ENCODE results near the gene PLXNA2.

PLXNA2 gene

GRCh38 chr1:208026880-208027438, 217.2 kb downstream of the PLXNA2 start:
- no peak for DNase-seq (ENCODE audit: low read depth, low spot score)

GRCh38 chr1:208025031-208025430, 219.2 kb downstream of the PLXNA2 start:
- no peak for DNase-seq (ENCODE audit: low read depth, low spot score)

- DNase-seq (ENCODE audit: low read depth, low spot score), result no peak
Observed at GRCh38 chr1:208024406-208024805, 219.8 kb downstream of the PLXNA2 start.

DNA sequence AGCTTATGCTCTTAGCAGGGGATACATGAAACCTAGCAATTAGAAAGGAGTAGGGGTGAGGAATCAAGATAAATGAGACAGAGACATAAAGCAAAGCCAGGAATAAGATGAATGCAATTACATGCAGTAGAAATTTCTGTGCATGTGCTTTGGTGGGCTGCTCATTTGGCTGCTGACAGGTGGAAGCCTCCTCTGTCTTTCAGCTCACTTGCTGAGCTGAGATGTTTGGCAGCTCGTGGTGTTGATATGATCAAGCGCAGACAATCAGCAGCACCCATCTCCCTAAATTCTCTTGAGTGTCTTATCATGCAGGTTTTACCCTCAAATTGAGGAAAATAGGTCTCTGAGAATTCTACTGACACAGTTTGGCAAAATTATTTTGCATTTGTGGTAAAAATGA, 224.9 kb downstream of the PLXNA2 start:
- no peak for DNase-seq (ENCODE audit: low read depth, low spot score)

- no peak for DNase-seq (ENCODE audit: low read depth, low spot score)
Observed at GRCh38 chr1:208015255-208015654, 228.9 kb downstream of the PLXNA2 start.

- no peak for DNase-seq (ENCODE audit: low read depth, low spot score)
Observed at GRCh38 chr1:208013210-208013609, 231.0 kb downstream of the PLXNA2 start.

- no peak for DNase-seq (ENCODE audit: low read depth, low spot score)
Observed at GRCh38 chr1:208012721-208013120, 231.5 kb downstream of the PLXNA2 start.

DNA sequence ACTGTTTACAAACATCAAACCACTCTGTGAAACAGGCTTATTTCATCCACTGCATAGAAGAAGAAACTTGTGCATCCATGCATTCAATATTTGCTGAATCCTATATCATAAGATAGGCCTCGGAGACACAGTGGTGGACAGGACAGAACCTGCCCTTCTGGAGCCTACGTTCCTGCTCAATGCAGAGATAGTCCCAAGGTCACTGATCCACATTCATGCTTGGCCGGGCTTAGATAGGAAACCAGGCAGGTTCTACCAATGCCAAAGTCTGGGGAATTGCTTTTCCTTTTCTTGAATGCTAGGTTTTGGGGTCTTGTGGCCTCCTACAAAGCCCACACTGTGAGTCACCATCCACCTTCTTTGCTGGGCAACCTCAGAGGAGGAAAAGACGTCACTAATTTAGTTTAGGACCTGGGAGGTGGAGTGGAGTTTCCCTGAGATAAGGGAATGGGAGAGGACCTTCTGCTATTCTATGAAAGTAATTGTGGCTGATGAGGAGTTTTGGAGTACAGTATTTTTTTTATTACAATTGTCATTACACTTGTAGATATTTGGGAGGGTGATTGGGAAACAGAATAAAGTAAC, 233.6 kb downstream of the PLXNA2 start:
- DNase-seq (ENCODE audit: low read depth, low spot score), result no peak

DNA sequence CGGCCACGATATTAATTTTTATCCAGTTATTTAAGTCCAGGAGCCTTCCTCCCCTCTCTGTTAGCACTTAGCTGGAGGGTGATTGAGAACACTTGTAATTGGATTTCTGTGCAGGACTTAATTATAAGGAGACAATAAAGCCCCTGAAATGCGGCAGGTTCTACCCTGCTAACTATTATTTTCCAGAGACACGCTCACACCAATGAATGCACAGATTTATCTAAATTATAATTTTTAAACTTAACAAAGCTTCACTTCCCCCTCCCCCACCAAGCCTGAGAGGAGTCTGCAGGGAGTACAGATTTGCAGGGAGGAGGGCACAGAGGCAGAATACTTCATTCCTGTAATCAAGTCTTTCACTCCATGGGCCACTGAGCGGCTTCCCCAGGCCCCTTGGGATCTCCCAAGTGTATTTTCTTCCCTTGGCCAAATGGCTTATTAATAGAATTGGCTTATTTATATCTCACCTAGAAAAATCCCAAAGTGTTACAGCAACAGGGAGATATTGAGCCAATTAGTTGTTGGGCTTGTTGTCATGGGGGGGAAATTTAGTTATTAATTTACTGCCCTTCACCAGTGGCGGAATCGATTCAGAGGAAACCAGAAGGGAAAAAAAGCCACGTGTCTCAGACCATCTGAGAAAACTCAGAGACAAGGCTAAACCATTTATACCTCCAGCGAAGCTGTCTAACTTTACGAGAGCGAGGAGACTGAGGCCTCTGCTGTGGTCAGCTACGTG, 234.3 kb downstream of the PLXNA2 start:
- DNase-seq (ENCODE audit: low read depth, low spot score), result no peak

GRCh38 chr1:208009303-208009702, 234.9 kb downstream of the PLXNA2 start:
- DNase-seq (ENCODE audit: low read depth, low spot score), result no peak

GRCh38 chr1:208008534-208008933, 235.7 kb downstream of the PLXNA2 start:
- DNase-seq (ENCODE audit: low read depth, low spot score), result no peak

GRCh38 chr1:208007938-208008342, 236.2 kb downstream of the PLXNA2 start:
- DNase-seq (ENCODE audit: low read depth, low spot score), result no peak

- DNase-seq (ENCODE audit: low read depth, low spot score), result no peak
Observed at GRCh38 chr1:208007319-208007937, 236.8 kb downstream of the PLXNA2 start.

- no peak for DNase-seq (ENCODE audit: low read depth, low spot score)
Observed at GRCh38 chr1:208006258-208006920, 237.8 kb downstream of the PLXNA2 start.

DNA sequence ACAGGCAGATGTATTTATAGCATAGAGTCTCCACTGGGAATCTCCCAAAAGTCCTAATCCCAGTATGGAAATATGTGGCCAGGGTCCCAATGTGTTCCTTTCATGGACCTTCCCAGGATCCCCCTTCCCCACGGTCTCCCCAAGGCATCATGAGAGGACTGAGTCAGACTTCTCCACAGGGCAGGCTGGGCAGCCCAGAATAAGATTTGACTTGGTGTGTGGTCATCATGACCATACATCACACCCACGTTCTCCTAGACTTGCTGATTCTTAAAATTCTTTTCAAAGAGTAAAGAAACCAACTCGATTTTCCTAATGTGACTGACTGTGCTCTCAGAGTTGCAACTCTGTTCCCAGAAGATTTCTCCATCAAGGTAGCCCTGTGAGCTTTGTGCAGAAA, 239.3 kb downstream of the PLXNA2 start:
- no peak for DNase-seq (ENCODE audit: low read depth, low spot score)

DNA sequence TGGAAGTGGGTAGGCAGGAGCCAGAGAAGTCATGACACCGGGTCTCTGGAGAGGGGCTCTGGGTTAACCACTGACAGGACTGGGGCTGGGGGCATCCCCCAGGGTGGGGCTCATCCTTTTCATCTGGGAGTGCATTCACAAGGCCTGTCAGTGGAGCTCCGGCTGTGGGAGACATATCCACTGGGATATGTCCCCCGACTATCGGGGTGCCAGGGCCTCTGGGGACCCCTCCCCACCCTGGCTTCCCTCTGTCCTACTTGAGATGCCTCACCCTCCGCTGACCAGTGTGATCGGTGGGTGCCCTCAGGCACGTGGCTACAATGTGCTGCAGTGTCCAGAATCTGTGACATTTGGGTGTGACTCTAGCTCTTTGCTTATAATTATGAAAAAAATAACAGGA, 240.9 kb downstream of the PLXNA2 start:
- no peak for DNase-seq (ENCODE audit: low read depth, low spot score)

- DNase-seq (ENCODE audit: low read depth, low spot score), result no peak
Observed at GRCh38 chr1:208002672-208003071, 241.5 kb downstream of the PLXNA2 start.

DNA sequence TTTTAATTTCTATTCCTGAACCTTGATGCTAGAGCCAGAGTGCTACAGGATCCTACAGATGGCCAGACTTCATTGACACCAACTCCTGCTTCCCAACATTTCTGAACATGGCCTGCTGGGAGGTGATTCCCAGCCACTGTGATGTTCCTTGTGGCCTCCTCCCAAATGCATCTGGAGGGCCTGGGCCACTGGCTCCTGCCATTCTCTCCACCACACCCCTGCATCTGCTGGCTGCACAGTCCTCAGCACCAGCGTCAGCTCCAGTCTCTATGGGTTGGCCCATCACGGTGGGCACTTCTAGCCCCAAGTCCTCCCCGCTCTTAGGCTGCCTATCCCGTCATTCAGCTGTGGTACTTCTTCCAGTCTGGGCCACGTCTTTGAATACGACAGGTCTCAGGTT, 242.1 kb downstream of the PLXNA2 start:
- no peak for DNase-seq (ENCODE audit: low read depth, low spot score)

GRCh38 chr1:208000504-208000903, 243.7 kb downstream of the PLXNA2 start:
- no peak for DNase-seq (ENCODE audit: low read depth, low spot score)

DNA sequence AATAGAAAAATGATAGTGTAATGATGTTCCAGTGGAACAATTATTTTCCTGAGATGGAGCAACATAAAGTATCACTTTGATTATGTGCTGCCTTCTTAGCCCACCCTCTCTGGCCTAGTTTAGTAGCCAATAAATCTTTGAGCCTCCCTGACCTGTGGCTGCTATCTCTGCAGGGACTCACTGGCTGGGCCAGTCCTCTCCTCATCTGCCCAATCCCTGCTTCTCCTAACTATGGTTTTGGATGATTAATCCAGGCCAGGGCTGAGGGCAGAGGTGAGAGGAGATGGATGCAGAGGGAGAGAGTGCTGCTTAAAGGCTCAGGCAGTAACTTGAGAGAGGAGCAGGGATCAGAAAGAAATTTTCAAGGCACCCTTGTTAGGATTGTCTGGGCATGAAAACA, 244.2 kb downstream of the PLXNA2 start:
- no peak for DNase-seq (ENCODE audit: low read depth, low spot score)

DNA sequence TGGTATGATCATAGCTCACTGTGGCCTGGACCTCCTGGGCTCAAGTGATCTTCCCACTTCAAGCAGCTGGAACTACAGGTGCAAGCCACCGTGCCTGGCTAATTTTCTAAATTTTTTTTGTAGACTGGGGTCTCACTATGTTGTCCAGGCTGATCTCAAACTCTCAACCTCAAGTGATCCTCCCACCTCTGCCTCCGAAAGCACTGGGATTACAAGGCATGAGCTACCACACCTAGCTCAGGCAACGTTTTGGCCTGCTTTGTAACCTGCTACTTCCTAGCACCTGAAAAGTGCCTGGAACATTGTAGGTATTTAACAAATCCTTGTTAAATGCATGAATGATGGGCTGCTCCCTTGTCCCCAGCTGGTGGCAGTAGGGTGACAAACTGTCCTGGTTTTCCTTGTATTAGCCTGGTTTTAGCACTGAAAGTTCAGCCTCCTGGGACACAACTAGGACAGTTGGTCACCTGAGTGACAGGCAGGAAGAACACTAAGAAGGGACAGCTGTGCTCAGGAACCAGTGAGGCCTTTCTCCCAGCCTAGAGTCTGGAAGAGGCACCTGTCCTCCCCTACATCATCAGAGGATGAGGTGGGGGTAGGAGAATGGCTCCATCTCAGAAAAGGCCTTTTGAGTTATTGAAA, 244.8 kb downstream of the PLXNA2 start:
- DNase-seq (ENCODE audit: low read depth, low spot score), result no peak

GRCh38 chr1:207998691-207999090, 245.5 kb downstream of the PLXNA2 start:
- no peak for DNase-seq (ENCODE audit: low read depth, low spot score)
